GM23338 (cell line): ENCODE data around the gene KMT2E.
"Not testable (repeated sequence)": the region's sequence is repeated elsewhere in the genome, so short reads cannot be mapped to it uniquely, and the experiment has no call there.

ENCODE experiments used
- CREB1 ChIP-seq: fragments of 250-450 bp; sonication (Bioruptor Pico); IDR thresholded peaks from 2 replicates; pipeline ENCODE4 v1.5.0; 2020; ENCODE audit warnings: low read depth, mild to moderate bottlenecking, moderate library complexity
- EZH2 ChIP-seq: fragments of 200-600 bp; sonication (generic); IDR thresholded peaks from one replicate; pipeline ENCODE4 v1.8.0; 2017; ENCODE audit warnings: antibody characterized with exemption, mild to moderate bottlenecking, low read depth; ENCODE audit not compliant: unreplicated experiment
- EZH2phosphoT487 ChIP-seq: fragments of 200-600 bp; sonication (generic); IDR thresholded peaks from one replicate; pipeline ENCODE4 v1.8.1; 2018; ENCODE audit warnings: antibody characterized with exemption; ENCODE audit not compliant: unreplicated experiment
- JUNB ChIP-seq: IDR thresholded peaks from one replicate; pipeline ENCODE4 v1.6.1; 2016; ENCODE audit warnings: antibody characterized with exemption; ENCODE audit not compliant: unreplicated experiment
- NANOG ChIP-seq: IDR thresholded peaks from 2 replicates; pipeline ENCODE4 v1.6.1; 2016; ENCODE audit warnings: antibody characterized with exemption, borderline replicate concordance
- POLR2AphosphoS5 ChIP-seq: IDR thresholded peaks from 2 replicates; pipeline ENCODE4 v1.6.1; 2016; ENCODE audit warnings: antibody characterized with exemption, low read depth
- STAT1 ChIP-seq: IDR thresholded peaks from one replicate; pipeline ENCODE4 v1.6.1; 2016; ENCODE audit warnings: antibody characterized with exemption; ENCODE audit not compliant: unreplicated experiment
- ZNF114 ChIP-seq: fragments of 250-450 bp; sonication (Bioruptor Pico); IDR thresholded peaks from 2 replicates; pipeline ENCODE4 v1.5.0; 2020; ENCODE audit warnings: mild to moderate bottlenecking, moderate library complexity
- TF ChIP-seq, protein P1 (sequence below), 2 experiments: fragments of 200-600 bp in 1 of 2; sonication (generic) in 1 of 2; conservative IDR thresholded peaks; 2 replicates each; pipeline versions ENCODE4 v1.5.1 to v1.6.1; 2016 to 2017; ENCODE audit warnings: antibody characterized with exemption in 2 of 2, low read depth in 2 of 2, mild to moderate bottlenecking in 2 of 2, moderate library complexity in 1 of 2
- TF ChIP-seq, protein P2 (sequence below): IDR thresholded peaks from one replicate; pipeline ENCODE4 v1.6.1; 2018; ENCODE audit warnings: antibody characterized with exemption; ENCODE audit not compliant: unreplicated experiment
- TF ChIP-seq, protein P3 (sequence below): IDR thresholded peaks from 2 replicates; pipeline ENCODE4 v1.6.1; 2016; ENCODE audit warnings: antibody characterized with exemption
- TF ChIP-seq, protein P4 (sequence below): fragments of 250-450 bp; sonication (Bioruptor Pico); IDR thresholded peaks from 2 replicates; pipeline ENCODE4 v1.5.0; 2020; ENCODE audit warnings: mild to moderate bottlenecking, moderate library complexity

DNA sequence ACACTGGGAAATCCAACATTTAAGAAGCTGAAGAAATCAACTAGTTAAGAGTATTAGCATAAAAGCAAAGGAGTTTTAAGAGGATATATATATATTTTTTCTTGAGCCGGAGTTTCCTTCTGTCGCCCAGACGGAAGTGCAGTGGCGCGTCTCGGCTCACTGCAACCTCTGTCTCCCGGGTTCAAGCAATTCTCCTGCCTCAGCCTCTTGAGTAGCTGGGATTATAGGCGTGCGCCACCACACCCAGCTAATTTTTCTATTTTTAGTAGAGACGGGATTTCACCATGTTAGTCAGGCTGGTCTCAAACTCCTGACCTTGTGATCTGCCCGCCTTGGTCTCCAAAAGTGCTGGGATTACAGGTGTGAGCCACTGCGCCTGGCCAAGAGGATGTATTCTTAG is 8.5 kb upstream of the KMT2E start:
- TF ChIP-seq, protein P1, sequence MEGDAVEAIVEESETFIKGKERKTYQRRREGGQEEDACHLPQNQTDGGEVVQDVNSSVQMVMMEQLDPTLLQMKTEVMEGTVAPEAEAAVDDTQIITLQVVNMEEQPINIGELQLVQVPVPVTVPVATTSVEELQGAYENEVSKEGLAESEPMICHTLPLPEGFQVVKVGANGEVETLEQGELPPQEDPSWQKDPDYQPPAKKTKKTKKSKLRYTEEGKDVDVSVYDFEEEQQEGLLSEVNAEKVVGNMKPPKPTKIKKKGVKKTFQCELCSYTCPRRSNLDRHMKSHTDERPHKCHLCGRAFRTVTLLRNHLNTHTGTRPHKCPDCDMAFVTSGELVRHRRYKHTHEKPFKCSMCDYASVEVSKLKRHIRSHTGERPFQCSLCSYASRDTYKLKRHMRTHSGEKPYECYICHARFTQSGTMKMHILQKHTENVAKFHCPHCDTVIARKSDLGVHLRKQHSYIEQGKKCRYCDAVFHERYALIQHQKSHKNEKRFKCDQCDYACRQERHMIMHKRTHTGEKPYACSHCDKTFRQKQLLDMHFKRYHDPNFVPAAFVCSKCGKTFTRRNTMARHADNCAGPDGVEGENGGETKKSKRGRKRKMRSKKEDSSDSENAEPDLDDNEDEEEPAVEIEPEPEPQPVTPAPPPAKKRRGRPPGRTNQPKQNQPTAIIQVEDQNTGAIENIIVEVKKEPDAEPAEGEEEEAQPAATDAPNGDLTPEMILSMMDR (conservative IDR thresholded peaks at IDR 0.05; ENCODE audit: low read depth in 2 of 2): not testable (repeated sequence)
- TF ChIP-seq EZH2; EZH2phosphoT487; POLR2AphosphoS5; JUNB; ZNF114; CREB1 (CRISPR knock-in tag); NANOG; STAT1: not testable (repeated sequence)
- TF ChIP-seq, protein P2, sequence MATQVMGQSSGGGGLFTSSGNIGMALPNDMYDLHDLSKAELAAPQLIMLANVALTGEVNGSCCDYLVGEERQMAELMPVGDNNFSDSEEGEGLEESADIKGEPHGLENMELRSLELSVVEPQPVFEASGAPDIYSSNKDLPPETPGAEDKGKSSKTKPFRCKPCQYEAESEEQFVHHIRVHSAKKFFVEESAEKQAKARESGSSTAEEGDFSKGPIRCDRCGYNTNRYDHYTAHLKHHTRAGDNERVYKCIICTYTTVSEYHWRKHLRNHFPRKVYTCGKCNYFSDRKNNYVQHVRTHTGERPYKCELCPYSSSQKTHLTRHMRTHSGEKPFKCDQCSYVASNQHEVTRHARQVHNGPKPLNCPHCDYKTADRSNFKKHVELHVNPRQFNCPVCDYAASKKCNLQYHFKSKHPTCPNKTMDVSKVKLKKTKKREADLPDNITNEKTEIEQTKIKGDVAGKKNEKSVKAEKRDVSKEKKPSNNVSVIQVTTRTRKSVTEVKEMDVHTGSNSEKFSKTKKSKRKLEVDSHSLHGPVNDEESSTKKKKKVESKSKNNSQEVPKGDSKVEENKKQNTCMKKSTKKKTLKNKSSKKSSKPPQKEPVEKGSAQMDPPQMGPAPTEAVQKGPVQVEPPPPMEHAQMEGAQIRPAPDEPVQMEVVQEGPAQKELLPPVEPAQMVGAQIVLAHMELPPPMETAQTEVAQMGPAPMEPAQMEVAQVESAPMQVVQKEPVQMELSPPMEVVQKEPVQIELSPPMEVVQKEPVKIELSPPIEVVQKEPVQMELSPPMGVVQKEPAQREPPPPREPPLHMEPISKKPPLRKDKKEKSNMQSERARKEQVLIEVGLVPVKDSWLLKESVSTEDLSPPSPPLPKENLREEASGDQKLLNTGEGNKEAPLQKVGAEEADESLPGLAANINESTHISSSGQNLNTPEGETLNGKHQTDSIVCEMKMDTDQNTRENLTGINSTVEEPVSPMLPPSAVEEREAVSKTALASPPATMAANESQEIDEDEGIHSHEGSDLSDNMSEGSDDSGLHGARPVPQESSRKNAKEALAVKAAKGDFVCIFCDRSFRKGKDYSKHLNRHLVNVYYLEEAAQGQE: not testable (repeated sequence)
- TF ChIP-seq, protein P3, sequence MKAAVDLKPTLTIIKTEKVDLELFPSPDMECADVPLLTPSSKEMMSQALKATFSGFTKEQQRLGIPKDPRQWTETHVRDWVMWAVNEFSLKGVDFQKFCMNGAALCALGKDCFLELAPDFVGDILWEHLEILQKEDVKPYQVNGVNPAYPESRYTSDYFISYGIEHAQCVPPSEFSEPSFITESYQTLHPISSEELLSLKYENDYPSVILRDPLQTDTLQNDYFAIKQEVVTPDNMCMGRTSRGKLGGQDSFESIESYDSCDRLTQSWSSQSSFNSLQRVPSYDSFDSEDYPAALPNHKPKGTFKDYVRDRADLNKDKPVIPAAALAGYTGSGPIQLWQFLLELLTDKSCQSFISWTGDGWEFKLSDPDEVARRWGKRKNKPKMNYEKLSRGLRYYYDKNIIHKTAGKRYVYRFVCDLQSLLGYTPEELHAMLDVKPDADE: not testable (repeated sequence)
- TF ChIP-seq, protein P4, sequence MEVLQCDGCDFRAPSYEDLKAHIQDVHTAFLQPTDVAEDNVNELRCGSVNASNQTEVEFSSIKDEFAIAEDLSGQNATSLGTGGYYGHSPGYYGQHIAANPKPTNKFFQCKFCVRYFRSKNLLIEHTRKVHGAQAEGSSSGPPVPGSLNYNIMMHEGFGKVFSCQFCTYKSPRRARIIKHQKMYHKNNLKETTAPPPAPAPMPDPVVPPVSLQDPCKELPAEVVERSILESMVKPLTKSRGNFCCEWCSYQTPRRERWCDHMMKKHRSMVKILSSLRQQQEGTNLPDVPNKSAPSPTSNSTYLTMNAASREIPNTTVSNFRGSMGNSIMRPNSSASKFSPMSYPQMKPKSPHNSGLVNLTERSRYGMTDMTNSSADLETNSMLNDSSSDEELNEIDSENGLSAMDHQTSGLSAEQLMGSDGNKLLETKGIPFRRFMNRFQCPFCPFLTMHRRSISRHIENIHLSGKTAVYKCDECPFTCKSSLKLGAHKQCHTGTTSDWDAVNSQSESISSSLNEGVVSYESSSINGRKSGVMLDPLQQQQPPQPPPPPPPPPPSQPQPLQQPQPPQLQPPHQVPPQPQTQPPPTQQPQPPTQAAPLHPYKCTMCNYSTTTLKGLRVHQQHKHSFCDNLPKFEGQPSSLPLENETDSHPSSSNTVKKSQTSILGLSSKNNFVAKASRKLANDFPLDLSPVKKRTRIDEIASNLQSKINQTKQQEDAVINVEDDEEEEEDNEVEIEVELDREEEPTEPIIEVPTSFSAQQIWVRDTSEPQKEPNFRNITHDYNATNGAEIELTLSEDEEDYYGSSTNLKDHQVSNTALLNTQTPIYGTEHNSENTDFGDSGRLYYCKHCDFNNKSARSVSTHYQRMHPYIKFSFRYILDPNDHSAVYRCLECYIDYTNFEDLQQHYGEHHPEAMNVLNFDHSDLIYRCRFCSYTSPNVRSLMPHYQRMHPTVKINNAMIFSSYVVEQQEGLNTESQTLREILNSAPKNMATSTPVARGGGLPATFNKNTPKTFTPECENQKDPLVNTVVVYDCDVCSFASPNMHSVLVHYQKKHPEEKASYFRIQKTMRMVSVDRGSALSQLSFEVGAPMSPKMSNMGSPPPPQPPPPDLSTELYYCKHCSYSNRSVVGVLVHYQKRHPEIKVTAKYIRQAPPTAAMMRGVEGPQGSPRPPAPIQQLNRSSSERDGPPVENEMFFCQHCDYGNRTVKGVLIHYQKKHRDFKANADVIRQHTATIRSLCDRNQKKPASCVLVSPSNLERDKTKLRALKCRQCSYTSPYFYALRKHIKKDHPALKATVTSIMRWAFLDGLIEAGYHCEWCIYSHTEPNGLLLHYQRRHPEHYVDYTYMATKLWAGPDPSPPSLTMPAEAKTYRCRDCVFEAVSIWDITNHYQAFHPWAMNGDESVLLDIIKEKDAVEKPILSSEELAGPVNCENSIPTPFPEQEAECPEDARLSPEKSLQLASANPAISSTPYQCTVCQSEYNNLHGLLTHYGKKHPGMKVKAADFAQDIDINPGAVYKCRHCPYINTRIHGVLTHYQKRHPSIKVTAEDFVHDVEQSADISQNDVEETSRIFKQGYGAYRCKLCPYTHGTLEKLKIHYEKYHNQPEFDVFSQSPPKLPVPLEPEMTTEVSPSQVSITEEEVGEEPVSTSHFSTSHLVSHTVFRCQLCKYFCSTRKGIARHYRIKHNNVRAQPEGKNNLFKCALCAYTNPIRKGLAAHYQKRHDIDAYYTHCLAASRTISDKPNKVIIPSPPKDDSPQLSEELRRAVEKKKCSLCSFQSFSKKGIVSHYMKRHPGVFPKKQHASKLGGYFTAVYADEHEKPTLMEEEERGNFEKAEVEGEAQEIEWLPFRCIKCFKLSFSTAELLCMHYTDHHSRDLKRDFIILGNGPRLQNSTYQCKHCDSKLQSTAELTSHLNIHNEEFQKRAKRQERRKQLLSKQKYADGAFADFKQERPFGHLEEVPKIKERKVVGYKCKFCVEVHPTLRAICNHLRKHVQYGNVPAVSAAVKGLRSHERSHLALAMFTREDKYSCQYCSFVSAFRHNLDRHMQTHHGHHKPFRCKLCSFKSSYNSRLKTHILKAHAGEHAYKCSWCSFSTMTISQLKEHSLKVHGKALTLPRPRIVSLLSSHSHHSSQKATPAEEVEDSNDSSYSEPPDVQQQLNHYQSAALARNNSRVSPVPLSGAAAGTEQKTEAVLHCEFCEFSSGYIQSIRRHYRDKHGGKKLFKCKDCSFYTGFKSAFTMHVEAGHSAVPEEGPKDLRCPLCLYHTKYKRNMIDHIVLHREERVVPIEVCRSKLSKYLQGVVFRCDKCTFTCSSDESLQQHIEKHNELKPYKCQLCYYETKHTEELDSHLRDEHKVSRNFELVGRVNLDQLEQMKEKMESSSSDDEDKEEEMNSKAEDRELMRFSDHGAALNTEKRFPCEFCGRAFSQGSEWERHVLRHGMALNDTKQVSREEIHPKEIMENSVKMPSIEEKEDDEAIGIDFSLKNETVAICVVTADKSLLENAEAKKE: not testable (repeated sequence)
